HCT116 (cell line): Measurements from ENCODE around the gene CBFB. TPM values are rescaled to one million over a fixed set of nuclear protein-coding genes. Genes with fewer than 3 reads are reported as not detected.

ENCODE experiments used
- ATAC-seq: fragments of 200-7000 bp; cut with Tn5 transposase; 2 replicates; pipeline ENCODE4 v1.9.1; 2020; ENCODE audit warnings: mild to moderate bottlenecking, moderate library complexity
- BruUV-seq: library from RNA; stranded (reverse); fragments of 400-500 nt; replicated peaks from 2 replicates; lab custom pipeline; 2021; lab: Mats Ljungman, UMichigan
- CTCF ChIA-PET: fragments of 300-600 bp; sonication (Branson Sonifier 250); formaldehyde crosslinking; loops from one replicate; lab custom pipeline; 2021; ENCODE audit warnings: antibody characterized with exemption; lab: Charles Lee
- POLR2A ChIA-PET: fragments of 300-600, 350-600 bp; sonication (Branson Sonifier 250); formaldehyde crosslinking; loops from one replicate; lab custom pipeline; 2021; ENCODE audit warnings: antibody characterized with exemption; lab: Charles Lee
- RAD21 ChIA-PET, 2 experiments: fragments of 300-600 bp; sonication (Branson Sonifier 250); formaldehyde crosslinking; loops; one replicate each; lab custom pipeline; 2023; ENCODE audit warnings: low total read pairs in 2 of 2; ENCODE audit not compliant: uncharacterized antibody in 2 of 2, unreplicated experiment in 2 of 2, low non-redundant PET in 1 of 2; lab: Charles Lee
- DNase-seq: peaks from one replicate; pipeline ENCODE4 v3.0.0-alpha.2; 2010; ENCODE audit warnings: low read depth, low spot score
- H2AFZ ChIP-seq: fragments of 200-600 bp; shearing (Covaris generic), sonication (generic); 2 replicates; pipeline ENCODE4 v1.6.1; 2017; ENCODE audit warnings: low read depth, mixed run types, mixed read lengths, antibody characterized with exemption, low read length; ENCODE audit not compliant: poor library complexity, severe bottlenecking
- H3K27ac ChIP-seq: 2 replicates; pipeline ENCODE4 v1.5.1; 2012; ENCODE audit warnings: low read depth, low read length
- H3K27me3 ChIP-seq: fragments of 200-600 bp; sonication (generic); 2 replicates; pipeline ENCODE4 v1.6.1; 2016; ENCODE audit warnings: mixed run types, low read length, mixed read lengths; ENCODE audit not compliant: insufficient read depth
- H3K36me3 ChIP-seq, 2 experiments: fragments of 200-500 bp in 1 of 2; fragments of 200-600 bp in 1 of 2; sonication (Bioruptor generic) in 1 of 2; sonication (generic) in 1 of 2; 2 replicates each; pipeline versions ENCODE4 v1.5.1 to v1.6.1; 2014 to 2016; ENCODE audit warnings: low read length in 2 of 2, inconsistent platforms in 1 of 2, mixed read lengths in 1 of 2, mixed run types in 1 of 2; ENCODE audit not compliant: insufficient read depth in 2 of 2, control insufficient read depth in 1 of 2
- H3K4me1 ChIP-seq, 2 experiments: fragments of 200-600 bp in 1 of 2; sonication (generic) in 1 of 2; 2 replicates each; pipeline versions ENCODE4 v1.5.1 to v1.6.1; 2012 to 2017; ENCODE audit warnings: low read length in 2 of 2, inconsistent platforms in 1 of 2, mild to moderate bottlenecking in 1 of 2, mixed read lengths in 1 of 2, mixed run types in 1 of 2, moderate library complexity in 1 of 2; ENCODE audit not compliant: insufficient read depth in 2 of 2, control insufficient read depth in 1 of 2
- H3K4me2 ChIP-seq: fragments of 200-600 bp; sonication (generic); 2 replicates; pipeline ENCODE4 v1.6.1; 2017; ENCODE audit warnings: mixed run types, low read length, mixed read lengths
- H3K4me3 ChIP-seq, 2 experiments: fragments of 200-600 bp in 1 of 2; sonication (generic) in 1 of 2; replicated peaks in 1 of 2; 2 replicates each; pipeline ENCODE4 v1.5.1; 2011 to 2016; ENCODE audit warnings: low read length in 2 of 2, control low read depth in 1 of 2, low read depth in 1 of 2, mild to moderate bottlenecking in 1 of 2, mixed read lengths in 1 of 2, mixed run types in 1 of 2
- H3K79me2 ChIP-seq: fragments of 200-600 bp; sonication (generic); 2 replicates; pipeline ENCODE4 v1.6.1; 2017; ENCODE audit warnings: mild to moderate bottlenecking, mixed run types, low read length, moderate library complexity, mixed read lengths; ENCODE audit not compliant: insufficient read depth
- H3K9ac ChIP-seq: fragments of 200-600 bp; sonication (generic); 2 replicates; pipeline ENCODE4 v1.6.1; 2016; ENCODE audit warnings: low read length, mixed read lengths
- H3K9me2 ChIP-seq: fragments of 200-600 bp; sonication (generic), shearing (Covaris generic); 2 replicates; pipeline ENCODE4 v1.6.1; 2017; ENCODE audit warnings: mixed run types, mild to moderate bottlenecking, moderate library complexity; ENCODE audit not compliant: insufficient read depth
- H3K9me3 ChIP-seq, 2 experiments: fragments of 200-500 bp in 1 of 2; fragments of 200-600 bp in 1 of 2; sonication (Bioruptor generic) in 1 of 2; sonication (generic) in 1 of 2; 2 replicates each; pipeline ENCODE4 v1.6.1; 2014 to 2017; ENCODE audit warnings: low read length in 2 of 2, mixed read lengths in 2 of 2, inconsistent platforms in 1 of 2, low read depth in 1 of 2, mild to moderate bottlenecking in 1 of 2, mixed run types in 1 of 2, moderate library complexity in 1 of 2; ENCODE audit not compliant: control insufficient read depth in 1 of 2, insufficient read depth in 1 of 2
- H4K20me1 ChIP-seq: fragments of 200-600 bp; sonication (generic), shearing (Covaris generic); 2 replicates; pipeline ENCODE4 v1.6.1; 2017; ENCODE audit warnings: mixed run types, mild to moderate bottlenecking, moderate library complexity; ENCODE audit not compliant: insufficient read depth
- ATF3 ChIP-seq: IDR thresholded peaks from 2 replicates; pipeline ENCODE4 v1.6.1; 2012
- ELF1 ChIP-seq: IDR thresholded peaks from 2 replicates; pipeline ENCODE4 v1.6.1; 2012; ENCODE audit warnings: low read depth, borderline replicate concordance
- EZH2 ChIP-seq: fragments of 200-600 bp; sonication (generic); IDR thresholded peaks from 2 replicates; pipeline ENCODE4 v1.6.1; 2017; ENCODE audit warnings: antibody characterized with exemption, mixed run types
- EZH2phosphoT487 ChIP-seq: fragments of 200-600 bp; IDR thresholded peaks from 2 replicates; pipeline ENCODE4 v1.6.1; 2018; ENCODE audit warnings: antibody characterized with exemption, borderline replicate concordance
- FOSL1 ChIP-seq: IDR thresholded peaks from 2 replicates; pipeline ENCODE4 v1.6.1; 2012; ENCODE audit warnings: low read depth
- POLR2AphosphoS5 ChIP-seq: IDR thresholded peaks from 2 replicates; pipeline ENCODE4 v1.6.1; 2011; ENCODE audit warnings: mild to moderate bottlenecking, low read depth, low read length, moderate library complexity
- REST ChIP-seq: IDR thresholded peaks from 2 replicates; pipeline ENCODE4 v1.6.1; 2012; ENCODE audit warnings: low read depth
- SIN3A ChIP-seq: IDR thresholded peaks from 2 replicates; pipeline ENCODE4 v1.6.1; 2012; ENCODE audit warnings: low read depth
- SP1 ChIP-seq: IDR thresholded peaks from 2 replicates; pipeline ENCODE4 v1.6.1; 2012; ENCODE audit warnings: low read depth
- SRF ChIP-seq: IDR thresholded peaks from 2 replicates; pipeline ENCODE4 v1.6.1; 2012; ENCODE audit warnings: low read depth
- ZBTB33 ChIP-seq: IDR thresholded peaks from 2 replicates; pipeline ENCODE4 v1.6.1; 2011; ENCODE audit warnings: mild to moderate bottlenecking, low read length, moderate library complexity; ENCODE audit not compliant: insufficient replicate concordance; ENCODE audit errors: extremely low read depth
- ZFX ChIP-seq: fragments of 450-650 bp; IDR thresholded peaks from 2 replicates; pipeline ENCODE4 v1.6.1; 2017
- ZNF274 ChIP-seq: fragments of 200-500 bp; sonication (Bioruptor generic); IDR thresholded peaks from 2 replicates; pipeline ENCODE4 v1.6.1; 2014; ENCODE audit warnings: mild to moderate bottlenecking, low read depth, low read length, inconsistent platforms
- intact Hi-C: fragments of 100-400 bp; cut with micrococcal nuclease; formaldehyde crosslinking; loops from 2 replicates; pipeline ENCODE4 v1.10.0; 2022
- total RNA-seq: library from RNA; stranded (reverse); gene quantifications from one replicate; pipeline ENCODE4 v1.2.1, GENCODE V29; 2021; ENCODE audit not compliant: unreplicated experiment
- TF ChIP-seq, protein P1 (sequence below), 3 experiments: fragments of 200-600 bp in 1 of 3; sonication (generic) in 1 of 3; IDR thresholded peaks in 2 of 3; conservative IDR thresholded peaks in 1 of 3; 2 replicates each; pipeline ENCODE4 v1.5.1; 2012 to 2017; ENCODE audit warnings: low read depth in 2 of 3, low read length in 2 of 3, antibody characterized with exemption in 1 of 3, borderline replicate concordance in 1 of 3, control low read depth in 1 of 3, mild to moderate bottlenecking in 1 of 3, mixed read lengths in 1 of 3, mixed run types in 1 of 3, moderate library complexity in 1 of 3; ENCODE audit not compliant: insufficient read depth in 1 of 3
- TF ChIP-seq, protein P2 (sequence below): IDR thresholded peaks from 2 replicates; pipeline ENCODE4 v1.6.1; 2012

Gene CBFB
- total RNA-seq, 1 experiment from 2014 or later: 101 TPM

GRCh38 chr16:67116388-67117311, 87.7 kb downstream of the CBFB start (continued):
- TF ChIP-seq ZFX (no peak), ATF3 (no peak), EZH2phosphoT487 (no peak), SP1 (no peak), SIN3A (no peak), FOSL1 (no peak)

DNA sequence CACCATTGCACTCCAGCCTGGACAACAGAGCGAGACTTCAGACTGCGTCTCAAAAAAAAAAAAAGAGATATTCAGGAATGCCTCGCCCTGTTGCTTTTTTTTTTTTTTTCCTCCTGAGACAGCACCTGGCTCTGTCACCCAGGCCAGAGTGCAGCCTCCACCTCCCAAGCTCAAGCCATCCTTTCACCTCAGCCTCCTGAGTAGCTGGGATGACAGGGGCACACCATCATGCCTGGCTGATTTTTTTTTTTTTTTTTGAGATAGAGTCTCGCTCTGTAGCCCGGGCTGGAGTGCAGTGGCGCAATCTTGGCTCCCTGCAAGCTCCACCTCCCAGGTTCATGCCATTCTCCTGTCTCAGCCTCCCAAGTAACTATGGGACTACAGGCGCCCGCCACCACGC, 88.8 kb downstream of the CBFB start:
- no peak overlapping the region for H3K27ac ChIP-seq

More for the DNA sequence above, 88.8 kb downstream of the CBFB start:
- POLR2A ChIA-PET: no interaction called here
- Histone ChIP-seq H3K4me1 (peaks cover 22 to 36% of the 10 kb centered on the region in 2 experiments), H3K79me2 (peaks cover 64% of the 10 kb centered on the region), H2AFZ (no peak overlapping the region), H3K9me3 (no peaks in the 10 kb centered on the region), H3K9me2 (no peaks in the 10 kb centered on the region), H3K27me3 (no peaks in the 10 kb centered on the region), H3K4me3 (no peak overlapping the region), H4K20me1 (no peaks in the 10 kb centered on the region), H3K4me2 (no peak overlapping the region), H3K9ac (no peak overlapping the region), H3K36me3 (peaks cover 5 to 16% of the 10 kb centered on the region in 2 experiments)
- TF ChIP-seq REST: no peak
- no peak for TF ChIP-seq EZH2
- TF ChIP-seq ZBTB33: no peak
- TF ChIP-seq FOSL1: no peak
- TF ChIP-seq SRF: no peak
- TF ChIP-seq EZH2phosphoT487: no peak
- TF ChIP-seq, protein P1, sequence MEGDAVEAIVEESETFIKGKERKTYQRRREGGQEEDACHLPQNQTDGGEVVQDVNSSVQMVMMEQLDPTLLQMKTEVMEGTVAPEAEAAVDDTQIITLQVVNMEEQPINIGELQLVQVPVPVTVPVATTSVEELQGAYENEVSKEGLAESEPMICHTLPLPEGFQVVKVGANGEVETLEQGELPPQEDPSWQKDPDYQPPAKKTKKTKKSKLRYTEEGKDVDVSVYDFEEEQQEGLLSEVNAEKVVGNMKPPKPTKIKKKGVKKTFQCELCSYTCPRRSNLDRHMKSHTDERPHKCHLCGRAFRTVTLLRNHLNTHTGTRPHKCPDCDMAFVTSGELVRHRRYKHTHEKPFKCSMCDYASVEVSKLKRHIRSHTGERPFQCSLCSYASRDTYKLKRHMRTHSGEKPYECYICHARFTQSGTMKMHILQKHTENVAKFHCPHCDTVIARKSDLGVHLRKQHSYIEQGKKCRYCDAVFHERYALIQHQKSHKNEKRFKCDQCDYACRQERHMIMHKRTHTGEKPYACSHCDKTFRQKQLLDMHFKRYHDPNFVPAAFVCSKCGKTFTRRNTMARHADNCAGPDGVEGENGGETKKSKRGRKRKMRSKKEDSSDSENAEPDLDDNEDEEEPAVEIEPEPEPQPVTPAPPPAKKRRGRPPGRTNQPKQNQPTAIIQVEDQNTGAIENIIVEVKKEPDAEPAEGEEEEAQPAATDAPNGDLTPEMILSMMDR (IDR thresholded peaks at IDR 0.05 in 2 of 3, conservative IDR thresholded peaks at IDR 0.05 in 1 of 3; ENCODE audit: borderline replicate concordance in 1 of 3, insufficient read depth in 1 of 3, low read depth in 2 of 3, low read length in 2 of 3): no peak
- TF ChIP-seq ELF1: no peak
- no peak for TF ChIP-seq ZNF274
- TF ChIP-seq POLR2AphosphoS5: no peak
- TF ChIP-seq, protein P2, sequence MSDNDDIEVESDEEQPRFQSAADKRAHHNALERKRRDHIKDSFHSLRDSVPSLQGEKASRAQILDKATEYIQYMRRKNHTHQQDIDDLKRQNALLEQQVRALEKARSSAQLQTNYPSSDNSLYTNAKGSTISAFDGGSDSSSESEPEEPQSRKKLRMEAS: no peak
- TF ChIP-seq ATF3: no peak
- RAD21 ChIA-PET: no interaction called here
- intact Hi-C loops: no loop called here
- no TSS peak for BruUV-seq
- no peak for DNase-seq
- no peak for ATAC-seq
- CTCF ChIA-PET: no interaction called here
